Testis (tissue), 2 donors: ENCODE results near the gene PRKG1.

Source experiments
- POLR2A ChIP-seq: fragments of 450-650 bp; IDR thresholded peaks from one replicate; pipeline ENCODE4 v1.6.1; 2017; ENCODE audit warnings: antibody characterized with exemption, mild to moderate bottlenecking, moderate library complexity
- TF ChIP-seq, protein P1 (sequence below), 3 experiments: fragments of 450-650 bp in 2 of 3; fragments of 200-600 bp in 1 of 3; sonication (generic) in 1 of 3; IDR thresholded peaks; one replicate each; pipeline ENCODE4 v1.5.1; 2016 to 2019; ENCODE audit warnings: antibody characterized with exemption in 3 of 3, mild to moderate bottlenecking in 2 of 3, moderate library complexity in 1 of 3

- no peak for TF ChIP-seq POLR2A
- TF ChIP-seq, protein P1, sequence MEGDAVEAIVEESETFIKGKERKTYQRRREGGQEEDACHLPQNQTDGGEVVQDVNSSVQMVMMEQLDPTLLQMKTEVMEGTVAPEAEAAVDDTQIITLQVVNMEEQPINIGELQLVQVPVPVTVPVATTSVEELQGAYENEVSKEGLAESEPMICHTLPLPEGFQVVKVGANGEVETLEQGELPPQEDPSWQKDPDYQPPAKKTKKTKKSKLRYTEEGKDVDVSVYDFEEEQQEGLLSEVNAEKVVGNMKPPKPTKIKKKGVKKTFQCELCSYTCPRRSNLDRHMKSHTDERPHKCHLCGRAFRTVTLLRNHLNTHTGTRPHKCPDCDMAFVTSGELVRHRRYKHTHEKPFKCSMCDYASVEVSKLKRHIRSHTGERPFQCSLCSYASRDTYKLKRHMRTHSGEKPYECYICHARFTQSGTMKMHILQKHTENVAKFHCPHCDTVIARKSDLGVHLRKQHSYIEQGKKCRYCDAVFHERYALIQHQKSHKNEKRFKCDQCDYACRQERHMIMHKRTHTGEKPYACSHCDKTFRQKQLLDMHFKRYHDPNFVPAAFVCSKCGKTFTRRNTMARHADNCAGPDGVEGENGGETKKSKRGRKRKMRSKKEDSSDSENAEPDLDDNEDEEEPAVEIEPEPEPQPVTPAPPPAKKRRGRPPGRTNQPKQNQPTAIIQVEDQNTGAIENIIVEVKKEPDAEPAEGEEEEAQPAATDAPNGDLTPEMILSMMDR (IDR thresholded peaks at IDR 0.05), result no peak
Observed at GRCh38 chr10:51343391-51343790, 269.1 kb downstream of the PRKG1 start.
